B cell (primary cell): ENCODE data around the gene CCK. TPM values are rescaled to one million over a fixed set of nuclear protein-coding genes. Genes with fewer than 3 reads are reported as not detected.

ENCODE experiments used
- ATAC-seq: fragments of 200-7000 bp; cut with Tn5 transposase; one replicate; pipeline ENCODE4 v1.10.0; 2021; ENCODE audit warnings: low read depth, mild to moderate bottlenecking, moderate number of reproducible peaks, moderate library complexity
- CTCF ChIA-PET: fragments of 350-600 bp; sonication (Branson Sonifier 250); formaldehyde crosslinking; loops from one replicate; lab custom pipeline; 2021; ENCODE audit warnings: antibody characterized with exemption, inconsistent platforms; lab: Charles Lee
- POLR2A ChIA-PET: fragments of 350-600 bp; sonication (Branson Sonifier 250); formaldehyde crosslinking; loops from one replicate; lab custom pipeline; 2021; ENCODE audit warnings: antibody characterized with exemption; lab: Charles Lee
- DNase-seq: peaks from one replicate; pipeline ENCODE4 v3.0.0; 2013
- H2AFZ ChIP-seq: 2 replicates; pipeline ENCODE4 v1.6.1; 2012; ENCODE audit warnings: mild to moderate bottlenecking, low read depth, low read length; ENCODE audit not compliant: insufficient read depth, poor library complexity, severe bottlenecking
- H3K27ac ChIP-seq, 2 donors: 1 replicate in 1 of 2; 2 replicates in 1 of 2; pipeline ENCODE4 v1.5.1; 2012 to 2013; ENCODE audit warnings: low read length in 2 of 2, mild to moderate bottlenecking in 2 of 2, moderate library complexity in 1 of 2
- H3K27me3 ChIP-seq, 4 experiments: fragments of 200-600 bp in 1 of 4; sonication (generic) in 1 of 4; replicated peaks in 1 of 4; 1 replicate in 2 of 4; 2 replicates in 2 of 4; pipeline versions ENCODE4 v1.6.1 to v1.7.0; 2013 to 2016; ENCODE audit warnings: low read length in 3 of 4, mild to moderate bottlenecking in 2 of 4, mixed read lengths in 1 of 4, moderate library complexity in 1 of 4; ENCODE audit not compliant: insufficient read depth in 4 of 4, control insufficient read depth in 3 of 4; ENCODE audit errors: control extremely low read depth in 1 of 4
- H3K36me3 ChIP-seq, 2 experiments: replicated peaks in 1 of 2; 1 replicate in 1 of 2; 2 replicates in 1 of 2; pipeline versions ENCODE4 v1.6.1 to v1.7.1; 2013; ENCODE audit warnings: low read length in 1 of 2; ENCODE audit not compliant: insufficient read depth in 2 of 2, control insufficient read depth in 1 of 2; ENCODE audit errors: control extremely low read depth in 1 of 2, extremely low read depth in 1 of 2
- H3K4me1 ChIP-seq, 2 donors: fragments of 200-600 bp in 1 of 2; sonication (generic) in 1 of 2; 1 replicate in 1 of 2; 2 replicates in 1 of 2; pipeline versions ENCODE4 v1.5.1 to v1.6.1; 2013 to 2017; ENCODE audit warnings: low read length in 2 of 2; ENCODE audit not compliant: control insufficient read depth in 2 of 2, insufficient read depth in 2 of 2
- H3K4me2 ChIP-seq: replicated peaks from 2 replicates; pipeline ENCODE3; 2012; ENCODE audit warnings: mild to moderate bottlenecking, low read depth, low read length; ENCODE audit not compliant: poor library complexity, severe bottlenecking
- H3K4me3 ChIP-seq, 5 experiments: fragments of 200-600 bp in 1 of 5; sonication (generic) in 1 of 5; 1 replicate in 3 of 5; 2 replicates in 2 of 5; pipeline versions ENCODE4 v1.5.1 to v1.7.0; 2011 to 2016; ENCODE audit warnings: low read length in 4 of 5, mild to moderate bottlenecking in 4 of 5, low read depth in 2 of 5, control low read depth in 1 of 5, moderate library complexity in 1 of 5; ENCODE audit not compliant: insufficient read depth in 1 of 5; ENCODE audit errors: control extremely low read depth in 1 of 5, extremely low read depth in 1 of 5
- H3K79me2 ChIP-seq: fragments of 200-600 bp; sonication (generic); one replicate; pipeline ENCODE4 v1.6.0; 2016; ENCODE audit warnings: low read length; ENCODE audit not compliant: control insufficient read depth, insufficient read depth
- H3K9ac ChIP-seq: fragments of 200-600 bp; sonication (generic); 2 replicates; pipeline ENCODE4 v1.6.1; 2017; ENCODE audit warnings: mild to moderate bottlenecking, low read length, moderate library complexity
- H3K9me3 ChIP-seq, 3 donors: one replicate each; pipeline versions ENCODE4 v1.6.1 to v1.7.1; 2013; ENCODE audit warnings: low read length in 2 of 3; ENCODE audit not compliant: control insufficient read depth in 2 of 3, insufficient read depth in 1 of 3; ENCODE audit errors: control extremely low read depth in 1 of 3
- H4K20me1 ChIP-seq: 2 replicates; pipeline ENCODE4 v1.6.0; 2012; ENCODE audit warnings: mild to moderate bottlenecking, low read length; ENCODE audit not compliant: insufficient read depth, control insufficient read depth, poor library complexity, severe bottlenecking
- H3K27ac Mint-ChIP-seq: one replicate; pipeline ENCODE4 v1.8.0; 2021; ENCODE audit warnings: mixed read lengths
- H3K27me3 Mint-ChIP-seq: one replicate; pipeline ENCODE4 v1.8.0; 2021; ENCODE audit warnings: mixed read lengths
- H3K4me1 Mint-ChIP-seq: one replicate; pipeline ENCODE4 v1.8.0; 2021; ENCODE audit warnings: mixed read lengths
- H3K4me3 Mint-ChIP-seq: one replicate; pipeline ENCODE4 v1.8.0; 2021; ENCODE audit warnings: mixed read lengths
- H3K9me3 Mint-ChIP-seq: one replicate; pipeline ENCODE4 v1.8.0; 2022; ENCODE audit warnings: mixed read lengths; ENCODE audit not compliant: insufficient read depth
- CTCF ChIP-seq: fragments of 200-600 bp; IDR thresholded peaks from one replicate; pipeline ENCODE4 v1.8.0; 2022; ENCODE audit warnings: antibody characterized with exemption, mild to moderate bottlenecking
- EZH2 ChIP-seq: IDR thresholded peaks from 2 replicates; pipeline ENCODE4 v1.6.1; 2012; ENCODE audit warnings: borderline replicate concordance, low read depth, mild to moderate bottlenecking, moderate library complexity, low read length; ENCODE audit not compliant: insufficient read depth, poor library complexity, severe bottlenecking
- WGBS: methylation state at CpG from one replicate; pipeline ENCODE4 v1.1.5; 2013; ENCODE audit warnings: missing lambda C conversion rate; ENCODE audit not compliant: insufficient coverage; 5-methylcytosine and 5-hydroxymethylcytosine counted together
- intact Hi-C: fragments of 100-400 bp; cut with micrococcal nuclease; formaldehyde crosslinking; loops from one replicate; pipeline ENCODE4 v1.10.0; 2022
- polyA plus RNA-seq: library from polyadenylated mRNA; depleted of rRNA; stranded (reverse); fragments of >200 nt; gene quantifications from 2 replicates; pipeline ENCODE4 v1.2.3, GENCODE V29; 2012
- total RNA-seq, 2 donors: library from RNA; stranded (reverse); fragments of 120-200 nt in 1 of 2; gene quantifications; 1 replicate in 1 of 2; 2 replicates in 1 of 2; pipeline versions ENCODE4 v1.2.3 to v1.2.4, GENCODE V29; 2013 to 2022

The CCK gene
- total and polyA plus RNA-seq, 2 donors (not counting 1 experiment from before 2014, with no cell fraction given) = not detected

- Mint-ChIP-seq H3K27me3 (peaks cover 30% of the 10 kb centered on the region), H3K4me3 (no peak overlapping the region), H3K9me3 (no peaks in the 10 kb centered on the region), H3K27ac (no peak overlapping the region), H3K4me1 (peaks cover 4% of the 10 kb centered on the region)
- ChIA-PET CTCF (interaction anchor here (0.9 kb wide), 1 partner anchor 42 kb away, joined by 3 read pairs; no protein-coding TSS in a partner anchor), POLR2A (interaction anchor here (0.5 kb wide), 1 partner anchor 338 kb away, joined by 5 read pairs; no protein-coding TSS in a partner anchor)
- DNase-seq = no peak
- H3K27me3 ChIP-seq = peaks cover 0 to 17% (median 2%) of the 10 kb centered on the region in 4 experiments
- TF ChIP-seq EZH2 (no peak), CTCF (no peak)
- H3K79me2 ChIP-seq = no peaks in the 10 kb centered on the region
- H3K4me3 ChIP-seq = no peak overlapping the region
- no peak for ATAC-seq
- peaks cover 0 to 4% (median 0%) of the 10 kb centered on the region in 3 donors for H3K9me3 ChIP-seq
- H3K4me2 ChIP-seq = no peak overlapping the region
- H3K4me1 ChIP-seq = peaks cover 0 to 5% of the 10 kb centered on the region in 2 donors
- H4K20me1 ChIP-seq = no peaks in the 10 kb centered on the region
- intact Hi-C loops = no loop called here
- no peak overlapping the region for H3K9ac ChIP-seq
- H3K27ac ChIP-seq = no peak overlapping the region
- H2AFZ ChIP-seq = no peak overlapping the region
- no peaks in the 10 kb centered on the region for H3K36me3 ChIP-seq
- WGBS = no CpG with 5 or more reads among the region's 1 CpG
Measured at GRCh38 chr3:42292009-42292408, 26.0 kb upstream of the CCK start.

- ATAC-seq (no peak), DNase-seq (no peak)
- H3K27me3 Mint-ChIP-seq = peaks cover 29% of the 10 kb centered on the region
- Histone ChIP-seq H3K27ac (no peak overlapping the region), H2AFZ (no peak overlapping the region), H4K20me1 (no peaks in the 10 kb centered on the region), H3K4me1 (peaks cover 0 to 5% of the 10 kb centered on the region in 2 donors), H3K4me2 (no peak overlapping the region), H3K36me3 (no peaks in the 10 kb centered on the region), H3K4me3 (no peak overlapping the region), H3K9me3 (peaks cover 0 to 4% (median 0%) of the 10 kb centered on the region in 3 donors), H3K9ac (no peak overlapping the region), H3K79me2 (no peaks in the 10 kb centered on the region), H3K27me3 (peaks cover 0 to 17% (median 2%) of the 10 kb centered on the region in 4 experiments)
- intact Hi-C loops = no loop called here
- H3K4me1 Mint-ChIP-seq = peaks cover 4% of the 10 kb centered on the region
- H3K4me3 Mint-ChIP-seq = no peak overlapping the region
- WGBS = 90% methylated on average over 3 of the region's 5 CpGs
- CTCF ChIA-PET = interaction anchor here (0.9 to 1.0 kb wide), 2 partner anchors 42 to 100 kb away, joined by 3 read pairs; no protein-coding TSS in a partner anchor
- no peak for TF ChIP-seq EZH2
- TF ChIP-seq CTCF = no peak
- H3K27ac Mint-ChIP-seq = no peak overlapping the region
- no peaks in the 10 kb centered on the region for H3K9me3 Mint-ChIP-seq
- POLR2A ChIA-PET = no interaction called here
Measured at GRCh38 chr3:42290966-42291714, 25.2 kb upstream of the CCK start.
